Measurements from ENCODE around the gene TMEM232. TPM values are rescaled to one million over a fixed set of nuclear protein-coding genes. Genes with fewer than 3 reads are reported as not detected.

TMEM232 gene
- total and polyA plus RNA-seq, 2 donors, result 1.5 to 7.0 TPM

- H3K27ac ChIP-seq (ENCODE audit: low read depth), result no peak overlapping the region
Measured at GRCh38 chr5:110506378-110506777, 220.1 kb downstream of the TMEM232 start.

GRCh38 chr5:110496276-110496675 is 230.2 kb downstream of the TMEM232 start:
- WGBS, result 63% methylated on average over 4 of the region's 4 CpGs
- Histone ChIP-seq H3K27ac (ENCODE audit: low read depth) (no peak overlapping the region), H3K36me3 (ENCODE audit: insufficient read depth) (no peaks in the 10 kb centered on the region), H3K4me1 (ENCODE audit: insufficient read depth) (no peaks in the 10 kb centered on the region), H3K4me3 (ENCODE audit: low read depth, low read length) (no peak overlapping the region)
- DNase-seq (ENCODE audit: extremely low spot score), result no peak

More at GRCh38 chr5:110506378-110506777, 220.1 kb downstream of the TMEM232 start:
- H3K4me3 ChIP-seq (ENCODE audit: low read depth, low read length), result no peak overlapping the region
- no peak for DNase-seq (ENCODE audit: extremely low spot score)
- no peaks in the 10 kb centered on the region for H3K36me3 ChIP-seq (ENCODE audit: insufficient read depth)
- no peaks in the 10 kb centered on the region for H3K4me1 ChIP-seq (ENCODE audit: insufficient read depth)

GRCh38 chr5:110492446-110492845 is 234.0 kb downstream of the TMEM232 start:
- DNase-seq (ENCODE audit: extremely low spot score), result no peak
- H3K4me1 ChIP-seq (ENCODE audit: insufficient read depth), result no peaks in the 10 kb centered on the region
- H3K36me3 ChIP-seq (ENCODE audit: insufficient read depth), result no peaks in the 10 kb centered on the region

GRCh38 chr5:110478895-110479294 is 247.6 kb downstream of the TMEM232 start:
- no peaks in the 10 kb centered on the region for H3K4me1 ChIP-seq (ENCODE audit: insufficient read depth)
- DNase-seq (ENCODE audit: extremely low spot score), result no peak
- no peak overlapping the region for H3K4me3 ChIP-seq (ENCODE audit: low read depth, low read length)
- H3K36me3 ChIP-seq (ENCODE audit: insufficient read depth), result no peaks in the 10 kb centered on the region
- 36% methylated on average over 2 of the region's 2 CpGs for WGBS
- no peak overlapping the region for H3K27ac ChIP-seq (ENCODE audit: low read depth)

More at GRCh38 chr5:110492446-110492845, 234.0 kb downstream of the TMEM232 start:
- H3K27ac ChIP-seq (ENCODE audit: low read depth), result no peak overlapping the region
- H3K4me3 ChIP-seq (ENCODE audit: low read depth, low read length), result no peak overlapping the region

GRCh38 chr5:110477911-110478310 is 248.6 kb downstream of the TMEM232 start:
- Histone ChIP-seq H3K4me1 (ENCODE audit: insufficient read depth) (no peaks in the 10 kb centered on the region), H3K4me3 (ENCODE audit: low read depth, low read length) (no peak overlapping the region), H3K36me3 (ENCODE audit: insufficient read depth) (no peaks in the 10 kb centered on the region), H3K27ac (ENCODE audit: low read depth) (no peak overlapping the region)
- WGBS, result 75% methylated on average over 3 of the region's 3 CpGs
- no peak for DNase-seq (ENCODE audit: extremely low spot score)

GRCh38 chr5:110476164-110476563 is 250.3 kb downstream of the TMEM232 start:
- no peak overlapping the region for H3K4me3 ChIP-seq (ENCODE audit: low read depth, low read length)
- H3K27ac ChIP-seq (ENCODE audit: low read depth), result no peak overlapping the region
- DNase-seq (ENCODE audit: extremely low spot score), result no peak
- no peaks in the 10 kb centered on the region for H3K36me3 ChIP-seq (ENCODE audit: insufficient read depth)
- H3K4me1 ChIP-seq (ENCODE audit: insufficient read depth), result no peaks in the 10 kb centered on the region

GRCh38 chr5:110475529-110475928 is 250.9 kb downstream of the TMEM232 start:
- DNase-seq (ENCODE audit: extremely low spot score), result no peak
- WGBS, result 94% methylated on average over 1 of the region's 1 CpG
- Histone ChIP-seq H3K4me3 (ENCODE audit: low read depth, low read length) (no peak overlapping the region), H3K36me3 (ENCODE audit: insufficient read depth) (no peaks in the 10 kb centered on the region), H3K4me1 (ENCODE audit: insufficient read depth) (no peaks in the 10 kb centered on the region), H3K27ac (ENCODE audit: low read depth) (no peak overlapping the region)

GRCh38 chr5:110469486-110469885 is 257.0 kb downstream of the TMEM232 start:
- Histone ChIP-seq H3K4me3 (ENCODE audit: low read depth, low read length) (no peak overlapping the region), H3K4me1 (ENCODE audit: insufficient read depth) (no peaks in the 10 kb centered on the region), H3K27ac (ENCODE audit: low read depth) (no peak overlapping the region), H3K36me3 (ENCODE audit: insufficient read depth) (no peaks in the 10 kb centered on the region)
- 89% methylated on average over 4 of the region's 4 CpGs for WGBS
- no peak for DNase-seq (ENCODE audit: extremely low spot score)

GRCh38 chr5:110463106-110463505 is 263.4 kb downstream of the TMEM232 start:
- H3K4me3 ChIP-seq (ENCODE audit: low read depth, low read length), result no peak overlapping the region
- no peaks in the 10 kb centered on the region for H3K36me3 ChIP-seq (ENCODE audit: insufficient read depth)
- DNase-seq (ENCODE audit: extremely low spot score), result no peak
- no peak overlapping the region for H3K27ac ChIP-seq (ENCODE audit: low read depth)
- WGBS, result 83% methylated on average over 2 of the region's 2 CpGs
- H3K4me1 ChIP-seq (ENCODE audit: insufficient read depth), result no peaks in the 10 kb centered on the region

- Histone ChIP-seq H3K4me3 (ENCODE audit: low read depth, low read length) (no peak overlapping the region), H3K27ac (ENCODE audit: low read depth) (no peak overlapping the region), H3K36me3 (ENCODE audit: insufficient read depth) (no peaks in the 10 kb centered on the region), H3K4me1 (ENCODE audit: insufficient read depth) (no peaks in the 10 kb centered on the region)
- DNase-seq (ENCODE audit: extremely low spot score), result no peak
- WGBS, result 85% methylated on average over 4 of the region's 4 CpGs
Measured at GRCh38 chr5:110460837-110461236, 265.6 kb downstream of the TMEM232 start.

GRCh38 chr5:110458313-110458712 is 268.2 kb downstream of the TMEM232 start:
- WGBS, result 72% methylated on average over 1 of the region's 1 CpG
- Histone ChIP-seq H3K36me3 (ENCODE audit: insufficient read depth) (no peaks in the 10 kb centered on the region), H3K4me3 (ENCODE audit: low read depth, low read length) (no peak overlapping the region), H3K4me1 (ENCODE audit: insufficient read depth) (no peaks in the 10 kb centered on the region), H3K27ac (ENCODE audit: low read depth) (no peak overlapping the region)
- no peak for DNase-seq (ENCODE audit: extremely low spot score)

- Histone ChIP-seq H3K36me3 (ENCODE audit: insufficient read depth) (no peaks in the 10 kb centered on the region), H3K4me1 (ENCODE audit: insufficient read depth) (no peaks in the 10 kb centered on the region), H3K27ac (ENCODE audit: low read depth) (no peak overlapping the region), H3K4me3 (ENCODE audit: low read depth, low read length) (no peak overlapping the region)
- DNase-seq (ENCODE audit: extremely low spot score), result no peak
- 94% methylated on average over 4 of the region's 4 CpGs for WGBS
Measured at GRCh38 chr5:110442856-110443255, 283.6 kb downstream of the TMEM232 start.

GRCh38 chr5:110441035-110441434 is 285.4 kb downstream of the TMEM232 start:
- no peaks in the 10 kb centered on the region for H3K4me1 ChIP-seq (ENCODE audit: insufficient read depth)
- no peaks in the 10 kb centered on the region for H3K36me3 ChIP-seq (ENCODE audit: insufficient read depth)
- no peak for DNase-seq (ENCODE audit: extremely low spot score)
- H3K27ac ChIP-seq (ENCODE audit: low read depth), result no peak overlapping the region
- no peak overlapping the region for H3K4me3 ChIP-seq (ENCODE audit: low read depth, low read length)
- 41% methylated on average over 2 of the region's 2 CpGs for WGBS

- DNase-seq (ENCODE audit: extremely low spot score), result no peak
- H3K27ac ChIP-seq (ENCODE audit: low read depth), result no peak overlapping the region
- no peak overlapping the region for H3K4me3 ChIP-seq (ENCODE audit: low read depth, low read length)
- no peaks in the 10 kb centered on the region for H3K36me3 ChIP-seq (ENCODE audit: insufficient read depth)
- WGBS, result 81% methylated on average over 2 of the region's 2 CpGs
- no peaks in the 10 kb centered on the region for H3K4me1 ChIP-seq (ENCODE audit: insufficient read depth)
Measured at GRCh38 chr5:110440058-110440457, 286.4 kb downstream of the TMEM232 start.

- DNase-seq (ENCODE audit: extremely low spot score), result no peak
Measured at GRCh38 chr5:110439296-110439695, 287.2 kb downstream of the TMEM232 start.

More at GRCh38 chr5:110439296-110439695, 287.2 kb downstream of the TMEM232 start:
- WGBS, result 66% methylated on average over 3 of the region's 3 CpGs
- no peak overlapping the region for H3K27ac ChIP-seq (ENCODE audit: low read depth)
- H3K4me1 ChIP-seq (ENCODE audit: insufficient read depth), result no peaks in the 10 kb centered on the region
- no peaks in the 10 kb centered on the region for H3K36me3 ChIP-seq (ENCODE audit: insufficient read depth)
- no peak overlapping the region for H3K4me3 ChIP-seq (ENCODE audit: low read depth, low read length)
